Right atrium auricular region (tissue), 2 donors: ENCODE measurements around the gene GRK2. TPM values are rescaled to one million over a fixed set of nuclear protein-coding genes. Genes with fewer than 3 reads are reported as not detected.

ENCODE experiments used
- DNase-seq: peaks from one replicate; pipeline ENCODE4 v3.0.0-alpha.2; 2019; ENCODE audit warnings: low spot score
- H3K27ac ChIP-seq, 2 donors: fragments of 200-600 bp; sonication (generic); 1 replicate in 1 of 2; 2 replicates in 1 of 2; pipeline ENCODE4 v1.5.1; 2016 to 2019
- H3K27me3 ChIP-seq, 2 donors: fragments of 200-600 bp; sonication (generic); one replicate each; pipeline versions ENCODE4 v1.5.1 to v1.6.0; 2017 to 2019
- H3K36me3 ChIP-seq: fragments of 200-600 bp; sonication (generic); one replicate; pipeline ENCODE4 v1.5.1; 2016
- H3K4me1 ChIP-seq, 2 donors: fragments of 200-600 bp; sonication (generic); one replicate each; pipeline versions ENCODE4 v1.5.1 to v1.6.0; 2017 to 2019
- H3K4me3 ChIP-seq, 2 donors: fragments of 200-600 bp; sonication (generic); 1 replicate in 1 of 2; 2 replicates in 1 of 2; pipeline ENCODE4 v1.5.1; 2017 to 2019; ENCODE audit warnings: mild to moderate bottlenecking in 1 of 2, moderate library complexity in 1 of 2
- H3K9me3 ChIP-seq, 2 donors: fragments of 200-600 bp; sonication (generic); one replicate each; pipeline ENCODE4 v1.5.1; 2019
- total RNA-seq, 2 donors: library from RNA; depleted of rRNA; stranded (reverse); fragments of >200 nt; gene quantifications; one replicate each; pipeline ENCODE4 v1.1.0, GENCODE V29; 2016
- TF ChIP-seq, protein P1 (sequence below), 2 donors: fragments of 200-600 bp; sonication (generic); IDR thresholded peaks; one replicate each; pipeline ENCODE4 v1.5.1; 2019; ENCODE audit warnings: antibody characterized with exemption in 2 of 2

Gene GRK2
- total RNA-seq, 2 donors from 2014 or later = 52.7 to 55.9 TPM

DNA sequence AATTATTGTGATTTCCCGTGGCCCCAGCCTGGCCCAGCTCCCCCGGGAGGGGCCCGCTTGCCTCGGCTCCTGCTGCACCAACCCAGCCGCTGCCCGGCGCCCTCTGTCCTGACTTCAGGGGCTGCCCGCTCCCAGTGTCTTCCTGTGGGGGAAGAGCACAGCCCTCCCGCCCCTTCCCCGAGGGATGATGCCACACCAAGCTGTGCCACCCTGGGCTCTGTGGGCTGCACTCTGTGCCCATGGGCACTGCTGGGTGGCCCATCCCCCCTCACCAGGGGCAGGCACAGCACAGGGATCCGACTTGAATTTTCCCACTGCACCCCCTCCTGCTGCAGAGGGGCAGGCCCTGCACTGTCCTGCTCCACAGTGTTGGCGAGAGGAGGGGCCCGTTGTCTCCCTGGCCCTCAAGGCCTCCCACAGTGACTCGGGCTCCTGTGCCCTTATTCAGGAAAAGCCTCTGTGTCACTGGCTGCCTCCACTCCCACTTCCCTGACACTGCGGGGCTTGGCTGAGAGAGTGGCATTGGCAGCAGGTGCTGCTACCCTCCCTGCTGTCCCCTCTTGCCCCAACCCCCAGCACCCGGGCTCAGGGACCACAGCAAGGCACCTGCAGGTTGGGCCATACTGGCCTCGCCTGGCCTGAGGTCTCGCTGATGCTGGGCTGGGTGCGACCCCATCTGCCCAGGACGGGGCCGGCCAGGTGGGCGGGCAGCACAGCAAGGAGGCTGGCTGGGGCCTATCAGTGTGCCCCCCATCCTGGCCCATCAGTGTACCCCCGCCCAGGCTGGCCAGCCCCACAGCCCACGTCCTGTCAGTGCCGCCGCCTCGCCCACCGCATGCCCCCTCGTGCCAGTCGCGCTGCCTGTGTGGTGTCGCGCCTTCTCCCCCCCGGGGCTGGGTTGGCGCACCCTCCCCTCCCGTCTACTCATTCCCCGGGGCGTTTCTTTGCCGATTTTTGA, 19.5 kb downstream of the GRK2 start:
- peaks cover 0 to 36% of the 10 kb centered on the region in 2 donors for H3K4me1 ChIP-seq
- no peak overlapping the region for H3K4me3 ChIP-seq
- H3K27ac ChIP-seq = peak overlapping the region; percentile 90 to 92
- H3K9me3 ChIP-seq = no peaks in the 10 kb centered on the region
- peaks cover 62% of the 10 kb centered on the region for H3K36me3 ChIP-seq
- no peak for DNase-seq
- TF ChIP-seq, protein P1, sequence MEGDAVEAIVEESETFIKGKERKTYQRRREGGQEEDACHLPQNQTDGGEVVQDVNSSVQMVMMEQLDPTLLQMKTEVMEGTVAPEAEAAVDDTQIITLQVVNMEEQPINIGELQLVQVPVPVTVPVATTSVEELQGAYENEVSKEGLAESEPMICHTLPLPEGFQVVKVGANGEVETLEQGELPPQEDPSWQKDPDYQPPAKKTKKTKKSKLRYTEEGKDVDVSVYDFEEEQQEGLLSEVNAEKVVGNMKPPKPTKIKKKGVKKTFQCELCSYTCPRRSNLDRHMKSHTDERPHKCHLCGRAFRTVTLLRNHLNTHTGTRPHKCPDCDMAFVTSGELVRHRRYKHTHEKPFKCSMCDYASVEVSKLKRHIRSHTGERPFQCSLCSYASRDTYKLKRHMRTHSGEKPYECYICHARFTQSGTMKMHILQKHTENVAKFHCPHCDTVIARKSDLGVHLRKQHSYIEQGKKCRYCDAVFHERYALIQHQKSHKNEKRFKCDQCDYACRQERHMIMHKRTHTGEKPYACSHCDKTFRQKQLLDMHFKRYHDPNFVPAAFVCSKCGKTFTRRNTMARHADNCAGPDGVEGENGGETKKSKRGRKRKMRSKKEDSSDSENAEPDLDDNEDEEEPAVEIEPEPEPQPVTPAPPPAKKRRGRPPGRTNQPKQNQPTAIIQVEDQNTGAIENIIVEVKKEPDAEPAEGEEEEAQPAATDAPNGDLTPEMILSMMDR (IDR thresholded peaks at IDR 0.05) = no peak
- no peaks in the 10 kb centered on the region for H3K27me3 ChIP-seq

DNA sequence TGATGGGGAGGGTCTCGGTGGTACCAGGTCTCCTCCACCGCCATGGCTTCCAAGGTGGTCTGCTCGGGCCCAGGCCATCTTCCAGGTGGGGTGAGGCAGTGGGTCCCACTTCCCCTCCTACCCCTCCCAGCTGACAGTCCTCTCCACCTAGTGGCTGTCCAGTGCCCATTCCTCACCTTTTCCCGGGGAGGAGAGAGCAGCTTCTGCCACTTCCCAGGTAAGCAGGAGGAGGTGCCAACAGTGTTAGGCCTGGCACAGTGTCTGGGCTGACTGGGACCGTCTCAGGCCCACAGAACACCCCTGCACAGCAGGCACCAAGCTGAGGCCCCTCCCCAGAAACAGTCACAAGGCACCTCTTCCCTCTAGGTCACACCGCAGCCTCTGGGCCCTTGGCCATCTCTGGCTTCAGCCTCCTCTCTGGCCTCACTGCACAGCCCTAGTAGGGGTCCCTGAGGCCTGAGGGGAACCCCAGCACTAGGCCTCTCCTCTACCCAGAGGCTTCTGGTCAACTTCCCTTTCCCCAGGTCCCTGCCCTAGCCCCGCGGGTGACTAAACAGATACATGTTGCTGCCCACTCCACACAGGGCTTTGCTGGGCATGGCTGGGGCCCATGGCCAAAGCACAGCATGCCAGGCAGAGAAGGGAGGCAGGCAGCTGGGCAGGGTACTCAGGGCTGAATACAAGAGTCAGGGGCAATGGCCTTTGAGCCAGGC, 20.5 kb downstream of the GRK2 start:
- Histone ChIP-seq H3K36me3 (peaks cover 56% of the 10 kb centered on the region), H3K4me3 (no peak overlapping the region)
- no peak for DNase-seq

DNA sequence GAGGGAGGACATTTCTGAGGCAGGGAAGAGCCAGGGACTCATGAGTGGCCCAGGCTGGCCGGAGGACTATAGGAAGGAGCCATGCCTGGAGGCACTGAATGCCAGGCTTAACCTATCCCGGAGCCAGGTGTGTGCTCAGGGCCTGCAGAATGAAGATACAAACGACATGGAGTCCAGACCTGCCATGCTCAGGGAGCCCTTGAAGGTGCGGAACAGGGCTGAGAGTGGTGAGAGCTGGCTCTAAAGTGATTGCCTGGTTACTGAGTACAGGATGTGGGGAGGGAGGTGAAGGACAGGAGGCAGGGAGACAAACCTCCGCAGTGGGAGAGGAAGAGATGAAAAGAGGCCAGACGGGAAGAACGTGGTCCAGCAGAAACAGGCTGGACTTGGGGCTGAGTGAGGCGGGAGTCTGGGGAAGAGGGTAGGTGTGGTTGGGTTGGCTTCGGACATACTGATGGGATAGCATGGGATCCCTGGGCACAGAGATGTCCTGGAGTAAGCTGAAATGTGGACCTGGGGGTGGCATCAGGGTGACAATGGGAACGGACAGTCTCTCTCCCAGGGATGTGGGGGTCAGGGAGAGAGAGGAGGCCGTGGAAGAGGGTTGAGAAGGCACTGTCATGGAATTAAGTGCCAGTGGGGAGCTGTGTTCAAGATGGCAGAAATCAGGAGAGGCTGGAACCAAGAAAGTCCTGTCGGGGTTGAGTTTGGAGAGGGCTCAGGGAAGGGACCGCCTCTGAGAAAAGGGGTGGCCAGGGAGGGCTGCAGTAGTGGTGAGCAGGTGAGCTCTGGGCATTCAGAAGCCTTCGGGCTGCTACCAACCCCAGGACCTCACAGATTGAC, 21.3 kb downstream of the GRK2 start:
- TF ChIP-seq, protein P1 (IDR thresholded peaks at IDR 0.05) = no peak
- Histone ChIP-seq H3K9me3 (no peaks in the 10 kb centered on the region), H3K4me3 (peak overlapping the region in 1 of 2 donors; percentile 87), H3K27me3 (no peaks in the 10 kb centered on the region), H3K27ac (peak overlapping the region; percentile 90 to 92), H3K4me1 (peaks cover 0 to 39% of the 10 kb centered on the region in 2 donors), H3K36me3 (peaks cover 55% of the 10 kb centered on the region)
- no peak for DNase-seq

More for the DNA sequence above, 20.5 kb downstream of the GRK2 start:
- TF ChIP-seq, protein P1 (IDR thresholded peaks at IDR 0.05) = no peak
- Histone ChIP-seq H3K9me3 (no peaks in the 10 kb centered on the region), H3K27ac (peak overlapping the region; percentile 90 to 92), H3K4me1 (peaks cover 0 to 39% of the 10 kb centered on the region in 2 donors), H3K27me3 (no peaks in the 10 kb centered on the region)

DNA sequence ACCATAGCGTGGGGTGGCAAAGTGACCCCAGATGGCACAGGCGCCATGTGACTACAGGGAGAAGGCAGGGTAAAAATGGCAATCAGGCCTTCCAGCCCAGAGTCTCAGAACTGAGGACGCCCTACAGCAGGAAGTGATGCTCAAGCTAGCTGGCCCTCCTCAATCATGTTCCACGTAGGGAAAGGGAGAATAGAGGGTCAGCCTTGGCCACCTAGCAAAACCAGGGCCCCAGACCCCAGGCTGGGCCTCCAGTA, 21.9 kb downstream of the GRK2 start:
- peak overlapping the region; percentile 80 to 87 for H3K4me3 ChIP-seq
- H3K4me1 ChIP-seq = peaks cover 0 to 39% of the 10 kb centered on the region in 2 donors
- peak overlapping the region; percentile 90 to 92 for H3K27ac ChIP-seq
- DNase-seq = no peak
- H3K9me3 ChIP-seq = no peaks in the 10 kb centered on the region
- H3K27me3 ChIP-seq = no peaks in the 10 kb centered on the region
- TF ChIP-seq, protein P1 (IDR thresholded peaks at IDR 0.05) = no peak
- H3K36me3 ChIP-seq = peaks cover 50% of the 10 kb centered on the region

DNA sequence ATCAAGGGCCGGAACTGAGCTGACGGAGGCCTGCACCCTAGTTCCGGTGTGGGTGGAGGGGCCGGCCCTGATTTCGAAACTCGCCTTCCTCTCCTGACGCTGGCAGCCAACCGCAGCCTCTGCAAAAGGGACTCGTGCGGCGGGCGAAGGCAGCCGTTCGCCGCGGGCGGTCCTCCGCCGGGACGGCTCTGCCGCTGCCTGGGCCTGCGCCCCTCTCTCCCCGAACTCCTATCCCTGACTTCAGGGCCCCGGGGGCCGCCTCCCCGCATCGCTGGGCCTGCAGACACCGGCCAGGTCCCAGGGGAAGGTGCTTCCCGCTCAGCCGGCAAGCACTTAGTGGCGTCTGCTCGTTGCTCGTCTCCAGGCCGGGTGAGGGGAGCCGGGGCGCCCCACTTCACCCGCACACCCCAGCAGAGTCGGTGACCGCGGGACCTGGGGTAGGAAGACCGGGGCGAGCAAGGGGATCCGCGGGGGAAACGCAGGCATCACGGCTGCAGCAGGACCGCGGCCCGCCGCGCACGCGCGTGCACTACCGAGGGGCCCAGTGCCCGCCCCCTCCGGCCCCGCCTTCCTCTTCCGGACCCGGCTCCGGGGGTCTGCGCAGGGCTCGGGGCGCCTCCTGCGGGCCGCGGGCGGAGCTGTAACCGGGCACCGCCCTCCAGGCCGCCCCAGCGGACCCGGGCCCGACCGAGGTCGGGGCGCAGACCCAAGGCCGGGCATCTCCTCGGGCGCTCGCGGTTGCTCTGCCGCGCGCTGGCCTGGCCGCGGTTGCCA, 22.4 kb downstream of the GRK2 start:
- H3K4me3 ChIP-seq = peak overlapping the region; percentile 80 to 87
- H3K27me3 ChIP-seq = no peaks in the 10 kb centered on the region
- TF ChIP-seq, protein P1 (IDR thresholded peaks at IDR 0.05) = peak in 1 of 2 donors; percentile 66
- H3K4me1 ChIP-seq = peaks cover 0 to 39% of the 10 kb centered on the region in 2 donors
- no peaks in the 10 kb centered on the region for H3K9me3 ChIP-seq
- H3K27ac ChIP-seq = peak overlapping the region; percentile 90 to 92
- DNase-seq = peak; percentile 94
- peaks cover 47% of the 10 kb centered on the region for H3K36me3 ChIP-seq
